Progenitor cell of endocrine pancreas (in vitro differentiated cells): ENCODE data around the gene CEACAM7. TPM values are rescaled to one million over a fixed set of nuclear protein-coding genes. Genes with fewer than 3 reads are reported as not detected.

Experiments used
- DNase-seq: peaks from one replicate; pipeline ENCODE4 v3.0.0; 2021; ENCODE audit warnings: low spot score; ENCODE audit not compliant: unreplicated experiment
- H3K27ac Mint-ChIP-seq: 2 replicates; pipeline ENCODE4 v1.8.0; 2021; ENCODE audit warnings: mild to moderate bottlenecking, moderate library complexity, mixed read lengths
- H3K27me3 Mint-ChIP-seq: 2 replicates; pipeline ENCODE4 v1.8.0; 2021; ENCODE audit warnings: mixed read lengths
- H3K36me3 Mint-ChIP-seq: 2 replicates; pipeline ENCODE4 v1.8.0; 2022; ENCODE audit warnings: mixed read lengths; ENCODE audit not compliant: insufficient read depth
- H3K4me1 Mint-ChIP-seq: 2 replicates; pipeline ENCODE4 v1.8.0; 2021; ENCODE audit warnings: low read depth, mixed read lengths
- H3K4me3 Mint-ChIP-seq: 2 replicates; pipeline ENCODE4 v1.8.0; 2021; ENCODE audit warnings: low read depth, mild to moderate bottlenecking, moderate library complexity, mixed read lengths
- H3K9me3 Mint-ChIP-seq: 2 replicates; pipeline ENCODE4 v1.8.0; 2021; ENCODE audit warnings: low read depth, mixed read lengths
- total RNA-seq: library from RNA; stranded (reverse); gene quantifications from 2 replicates; pipeline ENCODE4 v1.2.1, GENCODE V29; 2021
- TF ChIP-seq, protein P1 (sequence below): fragments of 200-600 bp; sonication (generic); IDR thresholded peaks from one replicate; pipeline ENCODE4 v1.5.0; 2021; ENCODE audit warnings: antibody characterized with exemption, mild to moderate bottlenecking; ENCODE audit not compliant: unreplicated experiment

Gene CEACAM7
- total RNA-seq, 1 donor from 2014 or later, result not detected

GRCh38 chr19:41688687-41689086 is 617 bp upstream of the CEACAM7 start:
- Mint-ChIP-seq H3K27ac (no peak overlapping the region), H3K4me3 (no peak overlapping the region), H3K9me3 (peaks cover 59% of the 10 kb centered on the region), H3K27me3 (no peaks in the 10 kb centered on the region), H3K36me3 (peaks cover 1% of the 10 kb centered on the region), H3K4me1 (no peaks in the 10 kb centered on the region)
- no peak for DNase-seq
- TF ChIP-seq, protein P1, sequence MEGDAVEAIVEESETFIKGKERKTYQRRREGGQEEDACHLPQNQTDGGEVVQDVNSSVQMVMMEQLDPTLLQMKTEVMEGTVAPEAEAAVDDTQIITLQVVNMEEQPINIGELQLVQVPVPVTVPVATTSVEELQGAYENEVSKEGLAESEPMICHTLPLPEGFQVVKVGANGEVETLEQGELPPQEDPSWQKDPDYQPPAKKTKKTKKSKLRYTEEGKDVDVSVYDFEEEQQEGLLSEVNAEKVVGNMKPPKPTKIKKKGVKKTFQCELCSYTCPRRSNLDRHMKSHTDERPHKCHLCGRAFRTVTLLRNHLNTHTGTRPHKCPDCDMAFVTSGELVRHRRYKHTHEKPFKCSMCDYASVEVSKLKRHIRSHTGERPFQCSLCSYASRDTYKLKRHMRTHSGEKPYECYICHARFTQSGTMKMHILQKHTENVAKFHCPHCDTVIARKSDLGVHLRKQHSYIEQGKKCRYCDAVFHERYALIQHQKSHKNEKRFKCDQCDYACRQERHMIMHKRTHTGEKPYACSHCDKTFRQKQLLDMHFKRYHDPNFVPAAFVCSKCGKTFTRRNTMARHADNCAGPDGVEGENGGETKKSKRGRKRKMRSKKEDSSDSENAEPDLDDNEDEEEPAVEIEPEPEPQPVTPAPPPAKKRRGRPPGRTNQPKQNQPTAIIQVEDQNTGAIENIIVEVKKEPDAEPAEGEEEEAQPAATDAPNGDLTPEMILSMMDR, result no peak

- Mint-ChIP-seq H3K27me3 (no peaks in the 10 kb centered on the region), H3K4me1 (no peaks in the 10 kb centered on the region), H3K9me3 (peaks cover 60% of the 10 kb centered on the region), H3K27ac (no peak overlapping the region), H3K4me3 (no peak overlapping the region), H3K36me3 (peaks cover 1% of the 10 kb centered on the region)
- TF ChIP-seq, protein P1, result no peak
- DNase-seq, result no peak
Measured at GRCh38 chr19:41687419-41687818, 651 bp downstream of the CEACAM7 start.

- no peak overlapping the region for H3K4me3 Mint-ChIP-seq
- H3K4me1 Mint-ChIP-seq, result no peaks in the 10 kb centered on the region
- H3K27ac Mint-ChIP-seq, result no peak overlapping the region
- TF ChIP-seq, protein P1, result no peak
- no peak for DNase-seq
- peaks cover 1% of the 10 kb centered on the region for H3K36me3 Mint-ChIP-seq
- no peaks in the 10 kb centered on the region for H3K27me3 Mint-ChIP-seq
- H3K9me3 Mint-ChIP-seq, result peaks cover 67% of the 10 kb centered on the region
Measured at GRCh38 chr19:41682437-41682836, 5.6 kb downstream of the CEACAM7 start.

DNA sequence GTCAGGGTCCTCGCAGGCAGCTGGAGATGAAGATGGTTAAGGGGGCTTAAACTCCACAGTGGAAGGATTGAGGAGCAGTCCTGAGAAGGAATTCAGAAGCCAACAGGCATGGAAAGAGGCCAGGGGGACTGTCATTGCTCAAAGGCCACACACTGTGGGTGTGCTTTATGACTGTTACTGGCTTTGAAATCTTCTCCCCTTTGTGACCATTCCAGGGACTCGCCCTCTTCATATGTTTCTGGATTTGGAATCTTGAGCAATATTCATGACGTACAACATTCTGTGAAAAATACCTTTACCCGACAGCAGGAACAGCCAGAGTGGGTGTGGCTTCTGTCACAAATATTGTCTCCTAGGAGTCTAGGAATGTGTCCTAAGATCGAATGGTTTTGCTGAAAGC is 16.6 kb downstream of the CEACAM7 start:
- Mint-ChIP-seq H3K4me3 (no peak overlapping the region), H3K4me1 (no peaks in the 10 kb centered on the region), H3K9me3 (peaks cover 69% of the 10 kb centered on the region), H3K27ac (no peak overlapping the region), H3K36me3 (no peaks in the 10 kb centered on the region), H3K27me3 (no peaks in the 10 kb centered on the region)
- no peak for DNase-seq
- TF ChIP-seq, protein P1, result no peak

- TF ChIP-seq, protein P1, result no peak
- Mint-ChIP-seq H3K4me3 (no peak overlapping the region), H3K4me1 (no peaks in the 10 kb centered on the region), H3K36me3 (no peaks in the 10 kb centered on the region), H3K27me3 (no peaks in the 10 kb centered on the region), H3K27ac (no peak overlapping the region), H3K9me3 (peaks cover 69% of the 10 kb centered on the region)
- no peak for DNase-seq
Measured at GRCh38 chr19:41670755-41671154, 17.3 kb downstream of the CEACAM7 start.
